Testis (tissue), 2 donors: ENCODE data around the gene E2F6.

Experiments
- POLR2A ChIP-seq: fragments of 450-650 bp; IDR thresholded peaks from one replicate; pipeline ENCODE4 v1.6.1; 2017; ENCODE audit warnings: antibody characterized with exemption, mild to moderate bottlenecking, moderate library complexity
- TF ChIP-seq, protein P1 (sequence below), 3 experiments: fragments of 450-650 bp in 2 of 3; fragments of 200-600 bp in 1 of 3; sonication (generic) in 1 of 3; IDR thresholded peaks; one replicate each; pipeline ENCODE4 v1.5.1; 2016 to 2019; ENCODE audit warnings: antibody characterized with exemption in 3 of 3, mild to moderate bottlenecking in 2 of 3, moderate library complexity in 1 of 3

DNA sequence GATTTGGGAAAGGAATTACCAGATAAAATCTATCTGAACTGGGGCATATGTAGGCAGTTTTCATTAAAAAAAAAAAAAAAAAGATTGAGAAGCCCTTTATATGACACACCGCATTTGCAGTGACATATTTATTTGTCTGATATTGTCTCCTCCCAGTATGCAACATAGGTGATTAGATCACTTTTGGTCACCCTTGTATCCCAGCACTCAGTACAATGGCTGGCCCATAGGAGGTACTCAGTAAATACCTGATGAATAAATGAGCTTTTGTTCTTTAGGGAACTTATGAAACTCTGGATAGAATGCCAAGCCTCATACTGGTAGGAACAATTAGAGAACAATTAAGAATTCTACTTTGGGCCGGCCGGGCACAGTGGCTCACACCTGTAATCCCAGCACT, 22.8 kb upstream of the E2F6 start:
- TF ChIP-seq, protein P1, sequence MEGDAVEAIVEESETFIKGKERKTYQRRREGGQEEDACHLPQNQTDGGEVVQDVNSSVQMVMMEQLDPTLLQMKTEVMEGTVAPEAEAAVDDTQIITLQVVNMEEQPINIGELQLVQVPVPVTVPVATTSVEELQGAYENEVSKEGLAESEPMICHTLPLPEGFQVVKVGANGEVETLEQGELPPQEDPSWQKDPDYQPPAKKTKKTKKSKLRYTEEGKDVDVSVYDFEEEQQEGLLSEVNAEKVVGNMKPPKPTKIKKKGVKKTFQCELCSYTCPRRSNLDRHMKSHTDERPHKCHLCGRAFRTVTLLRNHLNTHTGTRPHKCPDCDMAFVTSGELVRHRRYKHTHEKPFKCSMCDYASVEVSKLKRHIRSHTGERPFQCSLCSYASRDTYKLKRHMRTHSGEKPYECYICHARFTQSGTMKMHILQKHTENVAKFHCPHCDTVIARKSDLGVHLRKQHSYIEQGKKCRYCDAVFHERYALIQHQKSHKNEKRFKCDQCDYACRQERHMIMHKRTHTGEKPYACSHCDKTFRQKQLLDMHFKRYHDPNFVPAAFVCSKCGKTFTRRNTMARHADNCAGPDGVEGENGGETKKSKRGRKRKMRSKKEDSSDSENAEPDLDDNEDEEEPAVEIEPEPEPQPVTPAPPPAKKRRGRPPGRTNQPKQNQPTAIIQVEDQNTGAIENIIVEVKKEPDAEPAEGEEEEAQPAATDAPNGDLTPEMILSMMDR (IDR thresholded peaks at IDR 0.05), result no peak
- TF ChIP-seq POLR2A, result no peak
